Keratinocyte (primary cell): ENCODE results near the gene MYOZ3.

ENCODE experiments used
- EZH2 ChIP-seq: IDR thresholded peaks from one replicate; pipeline ENCODE4 v1.6.1; 2012; ENCODE audit warnings: inconsistent platforms, mild to moderate bottlenecking, low read length, moderate library complexity
- TF ChIP-seq, protein P1 (sequence below), 3 experiments: IDR thresholded peaks in 1 of 3; conservative IDR thresholded peaks in 1 of 3; optimal IDR thresholded peaks in 1 of 3; 2 replicates in 2 of 3; 3 replicates in 1 of 3; pipeline versions ENCODE3 to v1.5.1; 2011; ENCODE audit warnings: low read length in 3 of 3, mild to moderate bottlenecking in 3 of 3, moderate library complexity in 2 of 3, control low read depth in 1 of 3, inconsistent platforms in 1 of 3; ENCODE audit not compliant: insufficient read depth in 2 of 3; ENCODE audit errors: extremely low read depth in 1 of 3

DNA sequence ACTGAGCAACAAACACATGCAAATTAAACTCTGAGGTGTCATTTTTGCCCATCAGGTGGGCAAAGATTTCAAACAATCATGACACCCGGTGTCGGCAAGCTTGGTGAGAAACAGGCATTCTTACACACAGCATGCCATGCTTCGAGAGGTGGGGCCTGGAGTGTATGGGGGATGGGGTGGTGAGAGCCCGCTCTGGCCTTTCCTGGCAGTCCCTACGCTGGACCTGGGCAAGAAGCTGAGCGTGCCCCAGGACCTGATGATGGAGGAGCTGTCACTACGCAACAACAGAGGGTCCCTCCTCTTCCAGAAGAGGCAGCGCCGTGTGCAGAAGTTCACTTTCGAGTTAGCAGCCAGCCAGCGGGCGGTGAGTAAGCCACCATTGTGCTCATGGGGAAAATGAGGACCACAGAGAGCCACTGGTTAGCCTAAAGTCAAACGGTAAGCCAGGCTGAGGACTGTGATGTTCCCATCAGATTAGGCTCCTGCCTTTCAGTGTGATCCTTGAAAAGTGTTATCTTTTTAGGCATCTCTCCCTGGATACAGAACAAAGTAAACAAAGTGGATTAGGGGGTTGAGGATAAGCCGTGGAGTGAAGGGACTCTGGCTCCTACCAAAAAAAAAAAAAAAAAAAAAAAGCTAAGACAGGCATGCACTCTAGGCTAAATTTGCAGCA is 9.4 kb downstream of the MYOZ3 start:
- TF ChIP-seq, protein P1, sequence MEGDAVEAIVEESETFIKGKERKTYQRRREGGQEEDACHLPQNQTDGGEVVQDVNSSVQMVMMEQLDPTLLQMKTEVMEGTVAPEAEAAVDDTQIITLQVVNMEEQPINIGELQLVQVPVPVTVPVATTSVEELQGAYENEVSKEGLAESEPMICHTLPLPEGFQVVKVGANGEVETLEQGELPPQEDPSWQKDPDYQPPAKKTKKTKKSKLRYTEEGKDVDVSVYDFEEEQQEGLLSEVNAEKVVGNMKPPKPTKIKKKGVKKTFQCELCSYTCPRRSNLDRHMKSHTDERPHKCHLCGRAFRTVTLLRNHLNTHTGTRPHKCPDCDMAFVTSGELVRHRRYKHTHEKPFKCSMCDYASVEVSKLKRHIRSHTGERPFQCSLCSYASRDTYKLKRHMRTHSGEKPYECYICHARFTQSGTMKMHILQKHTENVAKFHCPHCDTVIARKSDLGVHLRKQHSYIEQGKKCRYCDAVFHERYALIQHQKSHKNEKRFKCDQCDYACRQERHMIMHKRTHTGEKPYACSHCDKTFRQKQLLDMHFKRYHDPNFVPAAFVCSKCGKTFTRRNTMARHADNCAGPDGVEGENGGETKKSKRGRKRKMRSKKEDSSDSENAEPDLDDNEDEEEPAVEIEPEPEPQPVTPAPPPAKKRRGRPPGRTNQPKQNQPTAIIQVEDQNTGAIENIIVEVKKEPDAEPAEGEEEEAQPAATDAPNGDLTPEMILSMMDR (optimal IDR thresholded peaks at IDR 0.05 in 1 of 3, IDR thresholded peaks at IDR 0.05 in 1 of 3, conservative IDR thresholded peaks at IDR 0.05 in 1 of 3; ENCODE audit: extremely low read depth in 1 of 3, insufficient read depth in 2 of 3, low read length in 3 of 3) = no peak
- no peak for TF ChIP-seq EZH2
